Measurements from ENCODE around the gene RHOBTB3.
"Not testable (repeated sequence)": the region's sequence is repeated elsewhere in the genome, so short reads cannot be mapped to it uniquely, and the experiment has no call there.

Gene RHOBTB3

GRCh38 chr5:95821110-95822021 is 90.2 kb downstream of the RHOBTB3 start:
- no peak for DNase-seq (ENCODE audit: low spot score)

DNA sequence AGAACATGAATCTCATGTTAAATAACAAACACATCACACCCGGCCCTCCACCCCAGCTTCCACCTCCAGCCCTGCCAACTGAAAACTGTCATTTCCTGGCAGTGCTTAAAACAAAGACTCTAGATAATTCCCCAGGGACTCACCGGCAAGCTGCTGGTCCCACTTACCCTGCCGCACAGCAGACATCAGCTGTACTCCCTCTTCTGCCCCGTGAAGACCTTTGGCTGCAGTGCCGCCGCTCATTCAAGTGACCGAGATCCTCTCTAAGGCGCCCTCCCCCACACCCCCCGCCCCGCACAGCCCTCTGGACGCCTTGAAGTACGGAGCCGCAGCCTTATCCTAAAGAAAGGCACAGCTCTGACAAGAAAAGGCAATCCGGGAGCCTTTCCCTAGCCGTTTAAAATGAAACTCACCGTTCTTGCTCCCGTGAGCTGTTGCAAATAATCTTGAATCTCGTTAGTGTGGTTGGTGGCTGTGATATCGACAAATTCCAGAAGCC is 91.0 kb downstream of the RHOBTB3 start:
- DNase-seq (ENCODE audit: low spot score) = no peak

DNA sequence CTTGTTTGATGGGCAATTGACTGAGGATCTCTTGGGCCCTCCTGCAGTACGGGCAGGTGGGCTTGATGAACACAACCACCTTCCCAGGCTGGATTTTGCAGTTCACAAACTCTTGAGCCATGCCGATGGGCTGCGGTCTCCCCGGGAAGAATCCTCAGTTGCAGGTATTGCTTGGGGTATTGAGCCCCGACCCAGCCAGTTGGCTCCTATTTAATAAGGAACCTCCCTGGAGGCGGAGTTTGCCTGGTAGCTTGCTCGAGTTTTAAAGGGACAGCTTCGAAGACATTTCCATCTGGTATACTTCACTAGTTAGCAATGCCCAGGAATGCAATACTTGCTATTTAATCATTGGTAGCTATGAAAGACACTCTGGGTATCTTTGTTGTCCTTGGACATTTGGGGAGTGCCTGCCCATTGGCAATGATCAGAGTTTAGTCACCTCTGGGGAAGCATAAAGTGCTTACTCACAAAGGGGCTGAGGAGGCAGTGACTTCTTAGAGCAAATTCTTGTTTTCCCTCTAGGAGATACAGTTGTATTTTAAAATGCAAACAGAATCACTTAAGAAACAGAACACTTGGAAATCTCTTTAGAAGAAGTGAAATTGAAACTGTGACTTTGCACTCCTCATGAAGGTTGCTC is 91.5 kb downstream of the RHOBTB3 start, which contains the start of gene GLRX:
TSS of gene GLRX (minus strand) at position 185 of the 640 bp plus-strand sequence. CDS start at position 121, 64 bp downstream.
- peak; percentile 66 for DNase-seq (ENCODE audit: low spot score)

DNA sequence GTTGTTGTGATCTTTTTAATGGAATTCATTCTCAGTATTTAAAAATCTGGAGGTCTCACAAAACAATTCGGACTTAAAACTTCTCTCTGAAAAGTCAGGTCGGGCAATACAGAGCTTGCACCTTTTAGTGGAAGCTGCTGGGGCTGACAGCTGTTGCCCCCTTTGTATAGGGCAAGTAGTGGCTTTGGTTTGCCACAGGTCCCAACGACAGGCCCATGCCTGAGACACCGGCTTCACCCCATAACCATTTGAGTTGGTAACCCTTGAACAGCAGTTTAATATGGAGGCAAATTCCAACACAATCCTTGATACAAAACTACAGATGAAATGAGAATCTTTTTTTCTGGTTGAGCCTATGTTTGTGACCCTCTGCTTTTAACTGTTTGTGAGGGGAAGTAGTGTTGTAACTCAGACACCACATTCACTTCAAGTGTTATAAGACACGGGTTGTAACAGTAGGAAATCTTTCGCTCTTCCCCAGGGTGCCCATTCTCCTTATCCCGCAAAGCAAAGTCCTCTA is 92.1 kb downstream of the RHOBTB3 start:
- no peak for DNase-seq (ENCODE audit: low spot score)

DNA sequence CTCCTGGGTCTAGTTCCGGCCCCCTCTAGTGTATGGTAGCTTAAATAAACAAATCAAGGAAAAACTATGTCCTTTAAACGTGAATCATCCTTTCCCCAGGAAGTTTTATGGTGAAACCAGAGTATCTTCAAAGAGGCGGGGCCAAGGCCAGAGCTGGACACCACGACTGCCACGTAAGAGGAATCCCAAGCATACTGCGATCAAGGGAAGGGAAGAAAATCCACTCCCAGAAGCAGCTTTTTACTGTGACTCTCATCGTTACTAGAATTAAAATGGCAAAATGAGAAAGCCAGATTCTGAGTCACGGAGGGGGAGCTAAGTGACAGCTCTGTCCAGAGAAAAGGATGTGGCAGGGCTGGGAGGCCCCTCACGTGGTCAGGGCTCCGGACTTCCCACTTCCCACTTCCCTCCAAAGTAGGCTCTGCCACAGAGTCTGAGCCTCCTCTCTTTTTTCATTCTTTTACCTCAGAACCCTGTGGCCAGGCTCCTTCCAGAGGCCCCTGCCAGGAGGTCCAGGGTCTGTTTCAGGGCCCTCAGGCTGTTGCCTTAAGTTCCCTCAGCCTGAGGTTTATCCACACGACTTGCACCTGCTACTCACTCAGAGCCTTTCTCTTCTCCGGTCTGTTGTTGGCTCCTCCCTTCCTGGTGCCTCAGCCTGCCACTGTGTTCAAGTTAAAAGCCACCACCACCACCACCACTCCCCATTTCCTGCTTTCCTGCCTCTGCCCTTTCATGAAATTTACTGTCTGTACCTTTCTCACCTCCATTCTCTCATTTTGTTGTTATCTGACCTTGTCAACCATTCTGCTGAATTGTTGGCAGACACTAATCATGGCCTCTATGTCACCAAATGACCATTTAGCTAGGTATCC is 92.8 kb downstream of the RHOBTB3 start:
- peak; percentile 82 for DNase-seq (ENCODE audit: low spot score)

DNA sequence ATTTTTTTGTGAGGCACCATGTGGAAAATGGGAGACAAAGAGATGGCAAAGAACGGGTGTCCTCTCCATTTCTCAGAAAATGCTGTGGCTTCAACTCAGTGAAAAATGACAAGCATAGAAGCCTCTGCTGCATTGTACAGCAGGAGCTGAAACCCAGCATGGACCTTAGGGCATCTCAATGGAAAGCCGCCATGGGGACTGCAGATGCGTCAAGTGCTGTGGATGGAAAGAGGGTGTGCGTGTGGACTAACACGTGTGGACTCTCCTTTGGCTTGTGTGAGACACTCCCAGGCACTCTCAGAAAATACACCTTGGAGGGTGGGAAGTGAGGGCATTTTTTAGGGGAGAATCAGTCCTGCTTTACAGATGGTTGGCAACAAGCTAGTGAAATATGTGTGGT is 93.6 kb downstream of the RHOBTB3 start:
- DNase-seq (ENCODE audit: low spot score) = no peak

- DNase-seq (ENCODE audit: low spot score) = no peak
Measured at GRCh38 chr5:95825495-95825894, 94.4 kb downstream of the RHOBTB3 start.

DNA sequence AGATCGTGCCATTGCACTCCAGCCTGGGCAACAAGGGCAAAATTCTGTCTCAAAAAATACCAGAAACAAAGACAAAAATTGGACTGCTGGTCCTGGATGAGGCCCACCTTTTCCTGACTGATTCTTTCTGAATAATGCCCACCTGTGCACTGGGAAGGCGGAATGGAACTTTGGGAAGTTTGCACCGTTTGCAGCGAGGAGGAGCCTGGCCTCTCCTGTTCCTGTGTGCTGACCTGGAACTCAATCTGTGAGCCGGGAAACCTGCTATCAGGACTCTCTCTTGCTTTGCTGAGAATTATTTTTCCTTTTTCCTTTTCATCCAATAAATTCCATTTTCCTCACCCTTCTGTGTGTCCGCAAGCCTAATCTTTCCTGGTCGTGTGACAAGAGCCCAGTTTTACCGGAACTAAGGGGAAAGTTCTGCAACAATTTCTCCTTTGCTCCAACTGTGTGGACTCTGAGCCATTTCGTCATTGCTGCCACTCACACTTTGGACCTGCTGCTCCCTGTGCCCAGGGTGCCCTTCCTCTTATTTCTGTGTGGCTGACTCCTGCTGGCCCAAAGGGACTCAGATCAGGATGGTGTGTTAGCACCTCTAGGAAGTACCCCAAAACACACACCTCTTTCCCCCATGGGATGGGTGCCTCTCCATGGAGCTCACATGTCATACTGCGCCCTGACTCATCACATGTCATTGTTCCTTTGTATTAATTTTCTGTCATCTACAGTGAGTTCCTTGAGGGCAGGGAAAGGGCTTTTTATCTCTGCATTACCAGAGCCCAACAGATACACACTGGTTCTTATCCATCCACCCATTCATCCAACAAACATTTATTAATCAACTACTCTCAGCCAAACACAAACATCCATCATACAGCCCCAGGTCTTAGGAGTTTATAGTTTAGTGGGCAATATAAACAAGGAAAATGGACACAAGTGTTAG is 96.1 kb downstream of the RHOBTB3 start:
- DNase-seq (ENCODE audit: low spot score) = no peak

DNA sequence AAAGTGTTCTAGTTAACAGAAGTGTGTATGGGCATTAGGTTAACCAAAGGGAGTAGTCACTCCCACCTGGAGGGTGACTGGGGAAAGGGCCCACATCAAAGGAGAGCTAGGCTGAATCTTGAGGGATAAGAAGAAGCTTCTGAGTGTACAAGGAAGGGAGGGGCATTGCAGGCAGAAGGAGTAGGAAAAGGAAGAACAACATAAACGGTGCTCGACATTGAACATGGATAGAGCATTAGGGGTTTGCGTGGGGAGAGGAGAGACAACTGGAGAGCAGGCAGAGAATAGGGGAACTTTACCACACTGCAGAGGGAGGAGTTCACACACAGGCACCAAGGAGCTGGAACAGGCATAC is 96.7 kb downstream of the RHOBTB3 start:
- DNase-seq (ENCODE audit: low spot score) = no peak

- DNase-seq (ENCODE audit: low spot score) = no peak
Measured at GRCh38 chr5:95830226-95830625, 99.1 kb downstream of the RHOBTB3 start.

GRCh38 chr5:95832664-95833063 is 101.5 kb downstream of the RHOBTB3 start:
- no peak for DNase-seq (ENCODE audit: low spot score)

DNA sequence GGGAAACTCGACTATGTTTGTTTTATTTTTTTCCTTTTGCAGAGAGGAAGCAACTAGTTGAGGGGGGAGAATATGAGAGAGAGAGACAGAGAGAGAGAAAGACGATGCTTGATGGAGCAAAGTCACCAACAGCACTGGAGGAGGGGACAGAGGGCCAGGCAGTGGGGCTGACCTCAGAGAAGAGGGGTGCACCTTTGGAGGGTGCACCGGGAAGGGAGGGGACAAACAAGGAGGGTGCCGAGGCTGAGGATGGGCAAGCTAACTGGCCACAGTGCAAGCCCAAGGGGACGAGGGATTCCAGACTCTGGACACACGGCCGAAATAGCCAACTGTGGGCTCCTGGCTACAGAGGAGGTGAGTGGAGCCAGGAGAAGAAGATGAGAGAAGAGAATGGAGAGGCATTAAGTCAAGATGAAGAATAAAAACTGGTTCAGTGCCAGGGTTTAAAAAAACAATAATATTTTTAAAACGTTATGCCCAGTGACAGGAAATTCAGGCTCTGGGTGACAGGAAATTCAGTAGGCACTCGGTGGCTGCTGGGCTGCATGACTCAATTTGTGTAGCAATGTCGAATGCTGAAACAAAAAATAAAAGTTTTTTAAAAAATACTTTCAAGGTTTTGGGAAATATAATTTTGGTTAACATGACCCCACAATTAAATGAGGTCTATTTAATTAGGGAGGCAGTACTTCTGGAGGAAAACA is 104.7 kb downstream of the RHOBTB3 start:
- DNase-seq (ENCODE audit: low spot score) = peak; percentile 61

GRCh38 chr5:95836544-95836943 is 105.4 kb downstream of the RHOBTB3 start:
- DNase-seq (ENCODE audit: low spot score) = no peak

- DNase-seq (ENCODE audit: low spot score) = not testable (repeated sequence)
Measured at GRCh38 chr5:95836971-95837370, 105.8 kb downstream of the RHOBTB3 start.

GRCh38 chr5:95837492-95837891 is 106.4 kb downstream of the RHOBTB3 start:
- no peak for DNase-seq (ENCODE audit: low spot score)

DNA sequence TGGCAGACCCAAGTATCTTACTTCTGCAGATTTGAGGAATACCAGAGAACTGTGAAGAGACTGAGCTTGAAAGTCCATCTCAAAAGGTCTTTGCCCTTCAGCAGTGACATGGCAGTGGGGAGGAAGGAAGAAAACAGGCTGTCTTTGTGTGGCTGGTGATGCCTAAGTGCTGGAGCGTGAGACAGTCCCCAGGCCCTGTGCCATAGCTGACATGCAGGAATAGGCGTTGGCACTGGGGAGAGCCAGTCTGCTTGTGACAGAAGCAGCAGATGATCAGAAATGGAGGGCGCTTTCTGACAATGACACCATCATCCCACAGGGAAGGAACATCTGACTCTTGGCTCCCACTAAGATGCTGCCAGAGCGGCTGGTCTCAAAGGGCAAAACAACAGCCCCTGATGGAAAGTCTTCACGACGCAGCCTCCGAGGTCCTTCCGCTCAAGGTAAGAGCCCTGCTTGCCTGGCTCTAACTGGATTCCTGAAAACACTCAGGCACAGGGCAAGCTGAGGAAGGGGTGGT is 106.9 kb downstream of the RHOBTB3 start:
- no peak for DNase-seq (ENCODE audit: low spot score)

DNA sequence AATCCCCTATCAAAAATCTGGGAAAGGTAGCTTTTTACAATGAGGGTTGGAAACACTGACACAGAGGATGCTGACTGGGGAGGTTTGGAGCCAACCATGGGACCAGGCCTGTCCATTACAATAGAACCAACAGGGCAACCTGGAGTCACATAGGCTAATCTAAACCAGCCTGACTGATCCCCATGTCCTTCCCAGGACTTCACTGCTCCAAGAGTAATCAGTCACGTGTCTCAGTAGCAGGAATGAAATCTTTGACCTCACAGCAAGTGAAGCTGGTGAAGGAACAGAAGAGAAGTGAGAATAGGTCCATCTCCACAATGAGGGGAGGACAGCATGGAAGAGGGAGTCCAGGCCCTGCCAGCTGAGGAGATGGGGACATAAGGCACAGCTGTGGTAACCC is 107.4 kb downstream of the RHOBTB3 start:
- DNase-seq (ENCODE audit: low spot score) = no peak

DNA sequence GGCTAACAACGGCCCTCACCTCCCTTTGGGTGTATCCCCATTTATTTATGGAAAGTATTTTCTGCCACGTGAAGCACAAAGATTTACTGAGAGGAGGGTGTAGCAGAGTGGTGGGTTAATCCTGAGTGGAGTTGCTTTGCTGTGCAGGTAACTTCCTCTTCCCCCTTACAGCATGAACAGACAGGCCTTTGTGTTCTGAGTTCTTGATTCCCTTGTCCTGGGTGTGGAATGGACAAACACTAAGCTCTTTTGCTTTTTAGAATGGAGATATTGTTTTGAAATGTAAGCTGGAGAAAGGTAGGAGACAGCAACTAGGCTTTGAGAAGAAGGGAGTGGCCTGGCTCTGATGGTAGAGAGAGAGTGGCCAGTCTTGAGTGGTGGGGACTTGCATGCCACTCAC is 108.5 kb downstream of the RHOBTB3 start:
- no peak for DNase-seq (ENCODE audit: low spot score)

- no peak for DNase-seq (ENCODE audit: low spot score)
Measured at GRCh38 chr5:95840956-95841705, 110.0 kb downstream of the RHOBTB3 start.

Data from CD4-positive, alpha-beta T cell treated with Interleukin-15 for 4 hours (primary cell).